SKM-1 (cell line): ENCODE measurements around the gene SLC16A7.
A peak's percentile ranks its signal among the peaks of the same experiment; 100 is the strongest.

ENCODE experiments used
- DNase-seq: peaks from one replicate; lab custom pipeline; 2025; ENCODE audit not compliant: unreplicated experiment; lab: John Stamatoyannopoulos, UW

SLC16A7 gene

DNA sequence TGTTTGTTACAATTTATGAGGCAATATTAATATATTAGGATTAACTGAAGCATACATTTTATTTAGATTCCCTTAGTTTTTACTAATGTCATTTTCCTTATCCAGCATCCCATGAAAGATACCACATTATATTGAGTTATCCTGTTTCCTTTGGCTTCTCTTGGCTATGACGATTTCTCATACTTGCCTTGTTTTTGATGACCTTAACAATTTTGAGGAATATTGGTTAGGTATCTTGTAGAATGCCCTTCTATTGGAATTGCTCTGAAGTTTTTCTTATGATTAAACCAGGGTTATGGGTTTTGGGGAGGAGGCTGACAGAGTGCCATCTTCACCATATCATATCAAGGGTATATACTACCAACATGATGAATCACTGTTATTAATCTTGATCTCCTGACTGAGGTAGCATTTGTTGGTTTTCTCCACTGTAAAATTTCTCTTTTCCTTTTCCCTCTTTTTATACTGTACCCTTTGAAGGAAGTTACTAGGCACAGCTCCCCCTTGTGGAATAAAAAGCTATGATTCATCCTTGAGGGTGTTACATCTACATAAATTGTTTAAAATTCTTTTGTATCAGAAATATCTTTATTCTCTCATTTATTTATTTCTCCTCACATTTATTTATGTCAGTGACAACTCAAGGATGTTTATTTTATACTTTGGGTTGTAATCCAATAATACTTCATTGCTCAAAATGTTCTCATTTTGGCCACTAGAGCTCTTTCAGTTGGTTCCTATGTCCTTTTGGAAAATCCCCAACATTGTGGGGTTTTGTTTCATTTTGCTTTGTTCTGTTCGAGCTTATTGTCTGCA lies 239.0 kb downstream of the SLC16A7 start:
- peak; percentile 2 for DNase-seq
